ENCODE data around the gene AMMECR1L. TPM values are rescaled to one million over a fixed set of nuclear protein-coding genes. Genes with fewer than 3 reads are reported as not detected.

AMMECR1L gene
- total RNA-seq, 6 donors from 2014 or later, result 11.5 to 17.8 (median 14.3) TPM

- DNase-seq, result no peak
- Histone ChIP-seq H3K27ac (no peak overlapping the region), H3K9me3 (no peaks in the 10 kb centered on the region), H3K36me3 (no peaks in the 10 kb centered on the region), H3K4me3 (no peak overlapping the region), H3K27me3 (no peaks in the 10 kb centered on the region), H3K4me1 (no peaks in the 10 kb centered on the region)
- TF ChIP-seq CTCF (IDR thresholded peaks at IDR 0.05), result no peak
- TF ChIP-seq POLR2A (IDR thresholded peaks at IDR 0.05), result no peak
- TF ChIP-seq EP300 (IDR thresholded peaks at IDR 0.05), result no peak
- TF ChIP-seq POLR2AphosphoS5 (IDR thresholded peaks at IDR 0.05), result no peak
- WGBS, 2 donors, result 58 to 60% methylated on average over 8 to 21 of the region's 21 CpGs
- ATAC-seq (ENCODE audit: low FRiP score in 2 of 2), result peak in 1 of 2 donors; percentile 25
Observed at GRCh38 chr2:127906206-127906926, 20.6 kb upstream of the AMMECR1L start.

DNA sequence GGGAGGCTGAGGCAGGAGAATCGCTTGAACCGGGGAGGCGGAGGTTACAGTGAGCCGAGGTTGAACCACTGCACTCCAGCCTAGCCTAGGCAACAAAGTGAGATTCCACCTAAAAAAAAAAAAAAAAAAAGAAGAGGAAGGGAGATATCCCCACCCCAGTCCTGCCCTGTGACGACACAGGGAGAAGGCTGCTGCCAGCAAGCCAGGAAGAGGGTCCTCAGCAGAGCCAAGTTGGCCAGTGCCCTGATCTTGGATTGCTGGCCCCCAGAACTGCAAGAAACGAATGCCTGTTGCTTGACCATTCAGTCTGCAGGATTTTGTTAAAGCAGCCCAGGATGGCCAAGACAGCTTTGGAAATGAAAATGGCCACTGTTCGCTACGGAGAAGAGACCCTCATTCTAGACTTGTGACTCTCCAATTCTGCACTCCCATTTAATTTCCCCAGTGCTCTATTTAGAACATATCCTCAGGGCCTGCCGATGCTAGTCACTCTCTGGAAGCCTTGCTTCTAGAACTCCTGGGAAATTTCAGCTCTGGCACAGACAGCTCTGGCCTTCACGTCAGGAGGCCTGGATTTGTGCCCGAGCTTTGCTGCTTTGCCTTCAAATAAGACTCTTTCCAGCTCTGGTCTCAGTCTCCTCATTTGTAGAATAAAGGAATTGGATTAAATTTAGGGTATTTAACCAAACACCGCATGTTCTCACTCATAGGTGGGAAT, 15.7 kb upstream of the AMMECR1L start:
- no peaks in the 10 kb centered on the region for H3K27me3 ChIP-seq
- ATAC-seq (ENCODE audit: low FRiP score in 2 of 2) (peak in 1 of 2 donors; percentile 53), DNase-seq (no peak)
- TF ChIP-seq CTCF (IDR thresholded peaks at IDR 0.05) (no peak), POLR2AphosphoS5 (IDR thresholded peaks at IDR 0.05) (no peak), EP300 (IDR thresholded peaks at IDR 0.05) (no peak), POLR2A (IDR thresholded peaks at IDR 0.05) (no peak)
- H3K36me3 ChIP-seq, result no peaks in the 10 kb centered on the region
- peak overlapping the region in 1 of 4 donors; percentile 3 for H3K27ac ChIP-seq
- H3K4me3 ChIP-seq, result no peak overlapping the region
- WGBS, 2 donors, result 85 to 90% methylated on average over 12 of the region's 12 CpGs
- H3K9me3 ChIP-seq, result no peaks in the 10 kb centered on the region
- H3K4me1 ChIP-seq, result peaks cover 0 to 7% (median 6%) of the 10 kb centered on the region in 4 donors

DNA sequence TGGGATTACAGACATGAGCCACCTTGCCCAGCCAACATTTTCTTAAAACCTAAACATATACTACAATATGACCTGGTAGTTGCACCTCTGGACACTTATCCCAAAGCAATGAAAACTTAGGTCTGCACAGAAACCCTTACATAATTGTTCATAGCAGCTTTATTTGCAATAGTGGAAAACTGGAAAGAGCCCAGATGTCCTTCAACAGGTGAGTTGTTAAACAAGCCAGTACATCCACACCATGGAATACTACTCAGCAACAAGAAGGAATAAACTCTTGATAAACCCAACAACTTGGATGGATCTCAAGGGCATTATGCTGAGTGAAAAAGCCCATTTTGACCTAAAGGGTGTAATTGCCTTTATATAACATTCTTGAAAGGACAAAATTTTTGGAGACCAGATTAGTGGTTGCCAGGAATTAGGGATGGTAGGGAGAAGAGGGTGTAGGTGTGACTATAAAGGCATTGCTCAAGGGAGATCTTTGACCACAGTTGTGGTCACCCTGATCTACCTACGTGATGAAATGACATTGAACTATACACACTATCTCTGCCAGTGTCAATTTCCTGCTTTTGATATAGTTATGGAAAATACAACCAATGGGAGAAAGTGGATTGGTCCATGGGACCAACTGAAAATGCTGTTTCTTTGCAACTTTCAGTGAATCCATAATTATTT, 11.9 kb upstream of the AMMECR1L start:
- no peak for ATAC-seq (ENCODE audit: low FRiP score in 2 of 2)
- TF ChIP-seq POLR2AphosphoS5 (IDR thresholded peaks at IDR 0.05), result no peak
- TF ChIP-seq CTCF (IDR thresholded peaks at IDR 0.05), result no peak
- TF ChIP-seq EP300 (IDR thresholded peaks at IDR 0.05), result no peak
- no peak for TF ChIP-seq POLR2A (IDR thresholded peaks at IDR 0.05)

GRCh38 chr2:127893494-127893893, 7.7 kb upstream of the AMMECR1L start:
- Histone ChIP-seq H3K4me3 (no peak overlapping the region), H3K27ac (no peak overlapping the region), H3K36me3 (no peaks in the 10 kb centered on the region), H3K4me1 (peaks cover 0 to 10% (median 6%) of the 10 kb centered on the region in 4 donors), H3K27me3 (no peaks in the 10 kb centered on the region), H3K9me3 (no peaks in the 10 kb centered on the region)
- 75% methylated on average over 5 of the region's 5 CpGs for WGBS, 2 donors
- TF ChIP-seq POLR2A (IDR thresholded peaks at IDR 0.05) (no peak), EP300 (IDR thresholded peaks at IDR 0.05) (no peak), POLR2AphosphoS5 (IDR thresholded peaks at IDR 0.05) (no peak), CTCF (IDR thresholded peaks at IDR 0.05) (no peak)
- DNase-seq, result no peak
- no peak for ATAC-seq (ENCODE audit: low FRiP score in 2 of 2)

More for the DNA sequence above, 11.9 kb upstream of the AMMECR1L start:
- no peak for DNase-seq
- no peak overlapping the region for H3K4me3 ChIP-seq
- 22 to 27% methylated on average over 1 of the region's 1 CpG for WGBS, 2 donors
- H3K27ac ChIP-seq, result no peak overlapping the region
- no peaks in the 10 kb centered on the region for H3K27me3 ChIP-seq
- peaks cover 0 to 7% (median 6%) of the 10 kb centered on the region in 4 donors for H3K4me1 ChIP-seq
- H3K9me3 ChIP-seq, result no peaks in the 10 kb centered on the region
- H3K36me3 ChIP-seq, result no peaks in the 10 kb centered on the region

Measured in upper lobe of left lung (tissue), 6 donors.